DMS114 treated with DMSO at 0.1 percent for 48 hours (cell line): Measurements from ENCODE around the gene BPIFB1.

Experiments
- DNase-seq: peaks from one replicate; lab custom pipeline; 2025; ENCODE audit not compliant: unreplicated experiment; lab: John Stamatoyannopoulos, UW

Gene BPIFB1

GRCh38 chr20:33322456-33322855 is 39.4 kb downstream of the BPIFB1 start:
- DNase-seq: no peak

- no peak for DNase-seq
These were observed 40.2 kb downstream of the BPIFB1 start for GRCh38 chr20:33323236-33323635.

GRCh38 chr20:33325350-33325749 is 42.3 kb downstream of the BPIFB1 start:
- DNase-seq: no peak

GRCh38 chr20:33328157-33329137 is 45.4 kb downstream of the BPIFB1 start:
- DNase-seq: no peak

GRCh38 chr20:33332905-33333456 is 50.0 kb downstream of the BPIFB1 start:
- no peak for DNase-seq

- DNase-seq: no peak
These were observed 50.6 kb downstream of the BPIFB1 start for GRCh38 chr20:33333616-33334015.

GRCh38 chr20:33334111-33334510 is 51.1 kb downstream of the BPIFB1 start:
- no peak for DNase-seq

- DNase-seq: no peak
These were observed 53.4 kb downstream of the BPIFB1 start for GRCh38 chr20:33336375-33336774.

GRCh38 chr20:33337119-33337518 is 54.1 kb downstream of the BPIFB1 start:
- no peak for DNase-seq

GRCh38 chr20:33337531-33338165 is 54.6 kb downstream of the BPIFB1 start:
- no peak for DNase-seq

GRCh38 chr20:33338467-33339258 is 55.6 kb downstream of the BPIFB1 start:
- no peak for DNase-seq

GRCh38 chr20:33339515-33340058 is 56.6 kb downstream of the BPIFB1 start:
- DNase-seq: no peak

- no peak for DNase-seq
These were observed 60.5 kb downstream of the BPIFB1 start for GRCh38 chr20:33343521-33343920.

- no peak for DNase-seq
These were observed 62.3 kb downstream of the BPIFB1 start for GRCh38 chr20:33345342-33345741.

GRCh38 chr20:33348136-33348937 is 65.3 kb downstream of the BPIFB1 start:
- DNase-seq: no peak

- no peak for DNase-seq
These were observed 66.5 kb downstream of the BPIFB1 start for GRCh38 chr20:33349493-33349892.

GRCh38 chr20:33351696-33352095 is 68.7 kb downstream of the BPIFB1 start:
- no peak for DNase-seq

- no peak for DNase-seq
These were observed 69.4 kb downstream of the BPIFB1 start for GRCh38 chr20:33352258-33353012.

- DNase-seq: no peak
These were observed 70.0 kb downstream of the BPIFB1 start for GRCh38 chr20:33353013-33353402.
